Mammary epithelial cell (primary cell): ENCODE data around the gene NPB.

ENCODE experiments used
- EZH2 ChIP-seq: IDR thresholded peaks from 2 replicates; pipeline ENCODE4 v1.6.1; 2012; ENCODE audit warnings: low read length, inconsistent platforms, borderline replicate concordance
- TF ChIP-seq, protein P1 (sequence below), 2 donors: IDR thresholded peaks in 1 of 2; conservative IDR thresholded peaks in 1 of 2; 2 replicates each; pipeline ENCODE4 v1.5.1; 2011 to 2012; ENCODE audit warnings: inconsistent platforms in 2 of 2, low read length in 2 of 2, mild to moderate bottlenecking in 2 of 2, control low read depth in 1 of 2, low read depth in 1 of 2; ENCODE audit not compliant: insufficient read depth in 1 of 2; ENCODE audit errors: extremely low read depth in 1 of 2

- TF ChIP-seq, protein P1, sequence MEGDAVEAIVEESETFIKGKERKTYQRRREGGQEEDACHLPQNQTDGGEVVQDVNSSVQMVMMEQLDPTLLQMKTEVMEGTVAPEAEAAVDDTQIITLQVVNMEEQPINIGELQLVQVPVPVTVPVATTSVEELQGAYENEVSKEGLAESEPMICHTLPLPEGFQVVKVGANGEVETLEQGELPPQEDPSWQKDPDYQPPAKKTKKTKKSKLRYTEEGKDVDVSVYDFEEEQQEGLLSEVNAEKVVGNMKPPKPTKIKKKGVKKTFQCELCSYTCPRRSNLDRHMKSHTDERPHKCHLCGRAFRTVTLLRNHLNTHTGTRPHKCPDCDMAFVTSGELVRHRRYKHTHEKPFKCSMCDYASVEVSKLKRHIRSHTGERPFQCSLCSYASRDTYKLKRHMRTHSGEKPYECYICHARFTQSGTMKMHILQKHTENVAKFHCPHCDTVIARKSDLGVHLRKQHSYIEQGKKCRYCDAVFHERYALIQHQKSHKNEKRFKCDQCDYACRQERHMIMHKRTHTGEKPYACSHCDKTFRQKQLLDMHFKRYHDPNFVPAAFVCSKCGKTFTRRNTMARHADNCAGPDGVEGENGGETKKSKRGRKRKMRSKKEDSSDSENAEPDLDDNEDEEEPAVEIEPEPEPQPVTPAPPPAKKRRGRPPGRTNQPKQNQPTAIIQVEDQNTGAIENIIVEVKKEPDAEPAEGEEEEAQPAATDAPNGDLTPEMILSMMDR (conservative IDR thresholded peaks at IDR 0.05 in 1 of 2, IDR thresholded peaks at IDR 0.05 in 1 of 2; ENCODE audit: extremely low read depth in 1 of 2, insufficient read depth in 1 of 2, low read depth in 1 of 2, low read length in 2 of 2) = no peak
- TF ChIP-seq EZH2 = no peak
Observed at GRCh38 chr17:81909966-81910839, 8.2 kb downstream of the NPB start.
